OCI-LY3 (cell line): Measurements from ENCODE around the gene TRIM62.
"Not testable (repeated sequence)": the region's sequence is repeated elsewhere in the genome, so short reads cannot be mapped to it uniquely, and the experiment has no call there.

Experiments
- H2AFZ ChIP-seq: fragments of 200-600, 300-600 bp; shearing (Covaris generic); 2 replicates; pipeline ENCODE4 v1.6.0; 2014; ENCODE audit warnings: antibody characterized with exemption, low read depth, low read length
- H3K27ac ChIP-seq: fragments of 200-600, 300-600 bp; sonication (generic); 2 replicates; pipeline ENCODE4 v1.5.1; 2014; ENCODE audit warnings: mild to moderate bottlenecking, low read length, moderate library complexity, mixed read lengths
- H3K27me3 ChIP-seq: fragments of 200-600, 300-600 bp; sonication (generic); 2 replicates; pipeline ENCODE4 v1.6.1; 2014; ENCODE audit warnings: low read depth, low read length, mixed read lengths
- H3K36me3 ChIP-seq: fragments of 200-600, 300-600 bp; sonication (generic); replicated peaks from 2 replicates; pipeline ENCODE3; 2014; ENCODE audit warnings: low read depth, low read length, mixed read lengths
- H3K4me1 ChIP-seq: fragments of 300-600, 200-600 bp; sonication (generic); 2 replicates; pipeline ENCODE4 v1.6.1; 2014; ENCODE audit warnings: low read length, mixed read lengths
- H3K4me2 ChIP-seq: fragments of 200-600, 300-600 bp; sonication (generic); 2 replicates; pipeline ENCODE4 v1.6.1; 2014; ENCODE audit warnings: low read length, mixed read lengths
- H3K4me3 ChIP-seq: fragments of 300-600, 200-600 bp; sonication (generic); 2 replicates; pipeline ENCODE4 v1.5.1; 2014; ENCODE audit warnings: antibody characterized with exemption, mild to moderate bottlenecking, low read length, moderate library complexity
- H3K79me2 ChIP-seq: fragments of 300-600, 200-600 bp; shearing (Covaris generic); 2 replicates; pipeline ENCODE4 v1.6.1; 2014; ENCODE audit warnings: mild to moderate bottlenecking, low read length, mixed read lengths
- H3K9ac ChIP-seq: fragments of 300-600, 200-600 bp; shearing (Covaris generic); 2 replicates; pipeline ENCODE4 v1.6.0; 2014; ENCODE audit warnings: mild to moderate bottlenecking, low read length, moderate library complexity
- H3K9me3 ChIP-seq: fragments of 200-600, 300-600 bp; shearing (Covaris generic); 2 replicates; pipeline ENCODE4 v1.6.1; 2014; ENCODE audit warnings: low read length, mixed read lengths; ENCODE audit not compliant: insufficient read depth
- H4K20me1 ChIP-seq: fragments of 200-600, 300-600 bp; sonication (generic); 2 replicates; pipeline ENCODE4 v1.6.1; 2016; ENCODE audit warnings: low read length, mixed read lengths; ENCODE audit not compliant: insufficient read depth
- EZH2phosphoT487 ChIP-seq: fragments of 200-600 bp; shearing (Covaris generic); IDR thresholded peaks from 2 replicates; pipeline ENCODE4 v1.6.1; 2018; ENCODE audit warnings: antibody characterized with exemption, mixed run types, low read depth
- TF ChIP-seq, protein P1 (sequence below): fragments of 200-600, 300-600 bp; sonication (generic); IDR thresholded peaks from 2 replicates; pipeline ENCODE4 v1.5.1; 2014; ENCODE audit warnings: antibody characterized with exemption, low read length, low read depth

Gene TRIM62

DNA sequence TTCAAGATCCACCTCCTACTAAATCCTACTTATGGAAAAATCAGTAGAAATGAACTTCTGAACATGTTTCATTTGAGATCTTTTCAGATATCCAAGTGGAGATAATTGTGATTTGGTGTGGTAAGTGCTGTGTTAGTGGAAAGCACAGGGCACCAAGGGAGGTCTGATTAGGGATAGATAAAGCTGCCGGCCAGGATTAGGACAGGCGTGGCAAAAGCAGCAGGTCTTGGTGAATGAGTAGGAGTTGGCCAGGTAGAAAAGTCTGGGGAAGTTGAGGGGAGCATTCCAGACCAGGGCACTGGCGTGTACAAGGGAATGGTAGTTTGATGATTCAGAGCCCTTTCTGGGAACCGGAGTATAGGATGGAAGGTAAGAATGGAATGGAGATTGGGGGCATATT is 53.1 kb downstream of the TRIM62 start:
- Histone ChIP-seq H3K36me3 (peaks cover 2% of the 10 kb centered on the region), H3K27ac (0 out of 2 replicates have a peak overlapping the region, but pooled peaks have one; percentile 95), H3K9me3 (no peaks in the 10 kb centered on the region), H3K4me3 (peak overlapping the region; percentile 88; the same call in 1 of the 2 replicates), H3K79me2 (peaks cover 17% of the 10 kb centered on the region), H3K27me3 (no peaks in the 10 kb centered on the region), H3K4me1 (peaks cover 14% of the 10 kb centered on the region), H3K4me2 (peak overlapping the region; percentile 74), H2AFZ (no peak overlapping the region), H3K9ac (no peak overlapping the region), H4K20me1 (no peaks in the 10 kb centered on the region)
- TF ChIP-seq EZH2phosphoT487, result no peak
- TF ChIP-seq, protein P1, sequence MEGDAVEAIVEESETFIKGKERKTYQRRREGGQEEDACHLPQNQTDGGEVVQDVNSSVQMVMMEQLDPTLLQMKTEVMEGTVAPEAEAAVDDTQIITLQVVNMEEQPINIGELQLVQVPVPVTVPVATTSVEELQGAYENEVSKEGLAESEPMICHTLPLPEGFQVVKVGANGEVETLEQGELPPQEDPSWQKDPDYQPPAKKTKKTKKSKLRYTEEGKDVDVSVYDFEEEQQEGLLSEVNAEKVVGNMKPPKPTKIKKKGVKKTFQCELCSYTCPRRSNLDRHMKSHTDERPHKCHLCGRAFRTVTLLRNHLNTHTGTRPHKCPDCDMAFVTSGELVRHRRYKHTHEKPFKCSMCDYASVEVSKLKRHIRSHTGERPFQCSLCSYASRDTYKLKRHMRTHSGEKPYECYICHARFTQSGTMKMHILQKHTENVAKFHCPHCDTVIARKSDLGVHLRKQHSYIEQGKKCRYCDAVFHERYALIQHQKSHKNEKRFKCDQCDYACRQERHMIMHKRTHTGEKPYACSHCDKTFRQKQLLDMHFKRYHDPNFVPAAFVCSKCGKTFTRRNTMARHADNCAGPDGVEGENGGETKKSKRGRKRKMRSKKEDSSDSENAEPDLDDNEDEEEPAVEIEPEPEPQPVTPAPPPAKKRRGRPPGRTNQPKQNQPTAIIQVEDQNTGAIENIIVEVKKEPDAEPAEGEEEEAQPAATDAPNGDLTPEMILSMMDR, result no peak

DNA sequence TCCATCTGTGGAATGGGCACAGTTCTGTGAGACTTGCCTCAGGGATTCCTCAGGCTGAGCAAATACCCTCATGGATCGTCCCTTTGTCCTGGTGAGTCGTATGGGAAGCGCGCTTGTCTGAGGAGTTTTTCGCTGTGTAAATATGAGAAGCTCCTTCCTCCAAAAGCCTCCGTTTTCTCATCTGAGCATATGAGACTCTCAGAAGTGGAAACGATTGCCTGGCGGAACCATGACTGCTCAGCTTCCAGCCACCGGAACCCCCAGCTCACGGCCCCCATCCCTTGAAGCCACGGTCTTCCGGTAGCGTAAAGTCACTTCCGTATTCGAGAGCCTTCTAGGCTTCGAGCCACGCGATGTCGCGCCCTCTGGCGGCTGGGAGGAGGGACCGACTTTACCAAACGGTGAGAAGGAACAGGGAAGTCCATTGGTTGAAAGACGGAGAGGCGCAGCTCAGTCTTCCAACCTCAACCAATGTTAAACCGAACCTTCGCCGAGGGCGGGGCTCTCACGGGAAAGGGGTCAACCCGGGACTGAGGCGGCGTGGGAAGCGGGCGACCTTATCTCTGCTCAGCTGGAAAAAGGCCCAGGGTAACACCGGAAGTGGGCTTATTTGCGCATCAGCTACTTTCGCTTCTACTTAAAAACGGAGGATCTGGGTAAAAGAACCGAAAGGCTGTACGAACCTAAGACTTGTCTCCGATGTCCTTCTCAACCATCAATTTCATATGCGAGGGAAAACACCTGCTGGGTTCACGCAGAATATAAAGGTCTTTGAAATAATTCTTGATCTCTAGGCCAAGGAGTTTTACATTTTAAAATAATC is 54.6 kb downstream of the TRIM62 start:
- H3K4me2 ChIP-seq, result peak overlapping the region; percentile 91
- H2AFZ ChIP-seq, result peak overlapping the region; percentile 57; the same call in 1 of the 2 replicates
- peaks cover 2% of the 10 kb centered on the region for H3K36me3 ChIP-seq
- H3K27ac ChIP-seq, result peak overlapping the region; percentile 95
- H3K4me3 ChIP-seq, result peak overlapping the region; percentile 98
- H3K79me2 ChIP-seq, result peaks cover 17% of the 10 kb centered on the region
- no peaks in the 10 kb centered on the region for H4K20me1 ChIP-seq
- H3K9me3 ChIP-seq, result no peaks in the 10 kb centered on the region
- peak overlapping the region; percentile 97 for H3K9ac ChIP-seq
- H3K27me3 ChIP-seq, result no peaks in the 10 kb centered on the region
- H3K4me1 ChIP-seq, result peaks cover 14% of the 10 kb centered on the region
- TF ChIP-seq EZH2phosphoT487, result no peak
- TF ChIP-seq, protein P1, result peak; percentile 81

DNA sequence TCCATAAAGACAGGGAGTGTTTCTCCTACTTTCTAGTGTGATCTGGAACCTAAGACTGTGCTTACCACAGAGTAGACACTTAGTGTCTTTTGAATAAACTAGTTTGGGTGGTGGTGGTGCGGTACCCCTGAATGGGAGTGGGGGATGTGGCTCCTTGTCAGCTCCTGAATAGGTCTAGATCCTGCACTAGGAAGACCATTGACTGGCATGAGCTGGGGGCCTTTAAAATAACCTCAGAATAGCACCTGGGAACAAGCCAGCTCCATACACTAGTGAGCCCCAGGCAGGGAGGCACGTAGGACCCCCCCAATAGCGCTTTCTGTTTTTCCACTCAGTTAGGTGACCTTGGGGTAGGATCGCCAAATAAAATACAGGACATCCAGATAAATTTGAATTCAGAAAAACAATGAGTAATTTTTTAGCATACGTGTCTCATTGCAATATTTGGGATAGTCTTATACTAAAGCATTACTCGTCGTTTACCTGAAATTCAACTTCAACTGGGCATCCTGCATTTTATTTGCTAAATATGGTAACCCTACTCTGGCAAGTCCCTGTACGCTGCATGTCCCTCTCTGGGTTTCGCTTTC is 55.3 kb downstream of the TRIM62 start:
- no peaks in the 10 kb centered on the region for H4K20me1 ChIP-seq
- H2AFZ ChIP-seq, result peak overlapping the region; percentile 56; the same call in 1 of the 2 replicates
- H3K9me3 ChIP-seq, result no peaks in the 10 kb centered on the region
- peaks cover 2% of the 10 kb centered on the region for H3K36me3 ChIP-seq
- TF ChIP-seq EZH2phosphoT487, result no peak
- TF ChIP-seq, protein P1, result no peak
- H3K4me3 ChIP-seq, result peak overlapping the region; percentile 98
- H3K27me3 ChIP-seq, result no peaks in the 10 kb centered on the region
- H3K4me2 ChIP-seq, result peak overlapping the region; percentile 91
- peaks cover 17% of the 10 kb centered on the region for H3K79me2 ChIP-seq
- peak overlapping the region; percentile 84 for H3K27ac ChIP-seq
- peaks cover 14% of the 10 kb centered on the region for H3K4me1 ChIP-seq
- H3K9ac ChIP-seq, result peak overlapping the region; percentile 97

DNA sequence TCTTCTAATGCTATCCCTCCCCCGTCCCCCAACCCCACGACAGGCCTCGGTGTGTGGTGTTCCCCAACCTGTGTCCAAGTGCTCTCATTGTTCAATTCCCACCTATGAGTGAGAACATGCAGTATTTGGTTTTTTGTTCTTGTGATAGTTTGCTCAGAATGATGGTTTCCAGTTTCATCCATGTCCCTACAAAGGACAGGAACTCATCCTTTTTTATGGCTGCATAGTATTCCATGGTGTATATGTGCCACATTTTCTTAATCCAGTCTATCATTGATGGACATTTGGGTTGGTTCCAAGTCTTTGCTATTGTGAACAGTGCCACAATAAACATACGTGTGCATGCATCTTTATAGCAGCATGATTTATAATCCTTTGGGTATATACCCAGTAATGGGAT is 57.2 kb downstream of the TRIM62 start:
- H4K20me1 ChIP-seq, H2AFZ ChIP-seq, H3K4me3 ChIP-seq, H3K9ac ChIP-seq, H3K27me3 ChIP-seq, H3K36me3 ChIP-seq, H3K27ac ChIP-seq, H3K4me2 ChIP-seq, H3K9me3 ChIP-seq: not testable (repeated sequence)
- H3K4me1 ChIP-seq, result peaks cover 28% of the 10 kb centered on the region
- peaks cover 17% of the 10 kb centered on the region for H3K79me2 ChIP-seq
